KMS-11 (cell line): Measurements from ENCODE around the gene FAM3C.
"Not testable (repeated sequence)": the region's sequence is repeated elsewhere in the genome, so short reads cannot be mapped to it uniquely, and the experiment has no call there.

Experiments used
- H2AFZ ChIP-seq: fragments of 200-600 bp; sonication (generic); 2 replicates; pipeline ENCODE4 v1.6.1; 2016; ENCODE audit warnings: antibody characterized with exemption, mixed run types, low read depth
- H3K27ac ChIP-seq: fragments of 200-600 bp; sonication (generic); 2 replicates; pipeline ENCODE4 v1.6.1; 2016; ENCODE audit warnings: mild to moderate bottlenecking, mixed run types
- H3K27me3 ChIP-seq: fragments of 200-600 bp; sonication (generic); 2 replicates; pipeline ENCODE4 v1.6.1; 2017; ENCODE audit warnings: mild to moderate bottlenecking, low read depth, mixed run types, moderate library complexity; ENCODE audit not compliant: insufficient read depth
- H3K36me3 ChIP-seq: fragments of 200-600 bp; sonication (generic); 2 replicates; pipeline ENCODE4 v1.6.1; 2017; ENCODE audit warnings: mild to moderate bottlenecking, mixed run types; ENCODE audit not compliant: insufficient read depth
- H3K4me1 ChIP-seq: fragments of 200-600 bp; sonication (generic); 2 replicates; pipeline ENCODE4 v1.6.1; 2016; ENCODE audit warnings: mild to moderate bottlenecking, low read depth, mixed run types; ENCODE audit not compliant: poor library complexity, severe bottlenecking
- H3K4me2 ChIP-seq: fragments of 200-600 bp; sonication (generic); 2 replicates; pipeline ENCODE4 v1.7.0; 2016; ENCODE audit warnings: mild to moderate bottlenecking, mixed run types
- H3K4me3 ChIP-seq: fragments of 200-600 bp; sonication (generic); IDR thresholded peaks from 2 replicates; pipeline ENCODE4 v1.6.1; 2017; ENCODE audit warnings: low read depth, low read length, mixed read lengths; ENCODE audit not compliant: insufficient read depth
- H3K79me2 ChIP-seq: fragments of 200-600 bp; sonication (generic); 2 replicates; pipeline ENCODE4 v1.6.1; 2016; ENCODE audit warnings: low read depth, mixed run types; ENCODE audit not compliant: insufficient read depth
- H3K9ac ChIP-seq: fragments of 200-600 bp; sonication (generic); 2 replicates; pipeline ENCODE4 v1.6.1; 2016; ENCODE audit warnings: mild to moderate bottlenecking, mixed run types
- H4K20me1 ChIP-seq: fragments of 200-600 bp; sonication (generic); 2 replicates; pipeline ENCODE4 v1.6.1; 2016; ENCODE audit warnings: mild to moderate bottlenecking, mixed run types; ENCODE audit not compliant: insufficient read depth
- CTCF ChIP-seq: fragments of 200-600 bp; sonication (generic); conservative IDR thresholded peaks from 2 replicates; pipeline ENCODE4 v1.6.1; 2017; ENCODE audit warnings: low read depth, mild to moderate bottlenecking, antibody characterized with exemption, low read length, moderate library complexity, mixed read lengths

The FAM3C gene

GRCh38 chr7:121437470-121437869 lies 41.4 kb upstream of the FAM3C start:
- H3K79me2 ChIP-seq = no peaks in the 10 kb centered on the region
- peak overlapping the region; percentile 61 for H2AFZ ChIP-seq
- TF ChIP-seq CTCF = no peak
- no peak overlapping the region for H3K27ac ChIP-seq
- H3K4me1 ChIP-seq = peaks cover 64% of the 10 kb centered on the region
- H4K20me1 ChIP-seq = no peaks in the 10 kb centered on the region
- peak overlapping the region; percentile 65 for H3K4me2 ChIP-seq
- H3K36me3 ChIP-seq = no peaks in the 10 kb centered on the region
- H3K9ac ChIP-seq = no peak overlapping the region; the same call in 1 of the 2 replicates
- no peak overlapping the region for H3K4me3 ChIP-seq
- no peaks in the 10 kb centered on the region for H3K27me3 ChIP-seq

- H3K27ac ChIP-seq = no peak overlapping the region
- H3K4me2 ChIP-seq = no peak overlapping the region
- H3K9ac ChIP-seq = no peak overlapping the region
- peaks cover 60% of the 10 kb centered on the region for H3K4me1 ChIP-seq
- H3K79me2 ChIP-seq = no peaks in the 10 kb centered on the region
- H3K4me3 ChIP-seq = no peak overlapping the region
- H2AFZ ChIP-seq = no peak overlapping the region
- TF ChIP-seq CTCF = no peak
- H3K27me3 ChIP-seq = no peaks in the 10 kb centered on the region
- no peaks in the 10 kb centered on the region for H3K36me3 ChIP-seq
- no peaks in the 10 kb centered on the region for H4K20me1 ChIP-seq
These were observed 40.6 kb upstream of the FAM3C start for GRCh38 chr7:121436688-121437087.

- no peak overlapping the region for H3K4me3 ChIP-seq
- H3K36me3 ChIP-seq = no peaks in the 10 kb centered on the region
- H3K27me3 ChIP-seq = no peaks in the 10 kb centered on the region
- H3K9ac ChIP-seq = no peak overlapping the region
- H3K4me2 ChIP-seq = no peak overlapping the region
- H2AFZ ChIP-seq = no peak overlapping the region
- H4K20me1 ChIP-seq = no peaks in the 10 kb centered on the region
- no peak for TF ChIP-seq CTCF
- no peak overlapping the region for H3K27ac ChIP-seq
- H3K4me1 ChIP-seq = peaks cover 54% of the 10 kb centered on the region
- no peaks in the 10 kb centered on the region for H3K79me2 ChIP-seq
These were observed 40.0 kb upstream of the FAM3C start for GRCh38 chr7:121436136-121436535.

GRCh38 chr7:121433775-121434174 lies 37.7 kb upstream of the FAM3C start:
- no peak overlapping the region for H3K4me3 ChIP-seq
- no peaks in the 10 kb centered on the region for H3K79me2 ChIP-seq
- TF ChIP-seq CTCF = no peak
- H3K27me3 ChIP-seq = no peaks in the 10 kb centered on the region
- H2AFZ ChIP-seq = peak overlapping the region; percentile 12
- peak overlapping the region; percentile 44 for H3K4me2 ChIP-seq
- H3K36me3 ChIP-seq = no peaks in the 10 kb centered on the region
- H3K9ac ChIP-seq = no peak overlapping the region
- H3K4me1 ChIP-seq = peaks cover 47% of the 10 kb centered on the region
- no peaks in the 10 kb centered on the region for H4K20me1 ChIP-seq
- H3K27ac ChIP-seq = peak overlapping the region; percentile 52

GRCh38 chr7:121432486-121432885 lies 36.4 kb upstream of the FAM3C start:
- not testable (repeated sequence) for H3K4me3 ChIP-seq, H3K27ac ChIP-seq, H3K4me2 ChIP-seq, H3K9ac ChIP-seq, H2AFZ ChIP-seq, H4K20me1 ChIP-seq, H3K36me3 ChIP-seq, H3K27me3 ChIP-seq, H3K79me2 ChIP-seq
- H3K4me1 ChIP-seq = peaks cover 36% of the 10 kb centered on the region
